DMS 273 (cell line): ENCODE data around the gene TRIM47.
A peak's percentile ranks its signal among the peaks of the same experiment; 100 is the strongest.
"Not testable (repeated sequence)": the region's sequence is repeated elsewhere in the genome, so short reads cannot be mapped to it uniquely, and the experiment has no call there.

Experiments used
- DNase-seq: peaks from one replicate; lab custom pipeline; 2025; ENCODE audit not compliant: unreplicated experiment; lab: John Stamatoyannopoulos, UW

Gene TRIM47

GRCh38 chr17:75872434-75873351 lies 5.7 kb downstream of the TRIM47 start:
- DNase-seq = peak; percentile 54

- DNase-seq = not testable (repeated sequence)
These were observed 8.2 kb downstream of the TRIM47 start for GRCh38 chr17:75870228-75870627.

GRCh38 chr17:75869282-75870141 lies 8.9 kb downstream of the TRIM47 start:
- no peak for DNase-seq

GRCh38 chr17:75868730-75869281 lies 9.6 kb downstream of the TRIM47 start:
- DNase-seq = not testable (repeated sequence)

GRCh38 chr17:75865404-75866188 lies 12.8 kb downstream of the TRIM47 start:
- DNase-seq = not testable (repeated sequence)

GRCh38 chr17:75864887-75865286 lies 13.5 kb downstream of the TRIM47 start:
- DNase-seq = not testable (repeated sequence)

- DNase-seq = peak; percentile 75
These were observed 13.9 kb downstream of the TRIM47 start for GRCh38 chr17:75864448-75864871.

- DNase-seq = peak; percentile 38
These were observed 16.5 kb downstream of the TRIM47 start for GRCh38 chr17:75861927-75862317.

- DNase-seq = not testable (repeated sequence)
These were observed 19.0 kb downstream of the TRIM47 start for GRCh38 chr17:75859358-75859757.

GRCh38 chr17:75856062-75856756 lies 22.2 kb downstream of the TRIM47 start:
- DNase-seq = peak; percentile 84

GRCh38 chr17:75855310-75856061 lies 22.9 kb downstream of the TRIM47 start, which contains the start of gene WBP2:
WBP2 (minus strand) TSS chr17:75855335; CDS start chr17:75855297, 38 bp downstream.
- peak; percentile 100 for DNase-seq

GRCh38 chr17:75854881-75855309 lies 23.5 kb downstream of the TRIM47 start:
- no peak for DNase-seq

GRCh38 chr17:75854101-75854748 lies 24.2 kb downstream of the TRIM47 start:
- DNase-seq = no peak

- no peak for DNase-seq
These were observed 24.9 kb downstream of the TRIM47 start for GRCh38 chr17:75853433-75853832.

- not testable (repeated sequence) for DNase-seq
These were observed 26.7 kb downstream of the TRIM47 start for GRCh38 chr17:75851693-75851991.

GRCh38 chr17:75850928-75851692 lies 27.3 kb downstream of the TRIM47 start:
- DNase-seq = no peak

GRCh38 chr17:75849724-75850123 lies 28.7 kb downstream of the TRIM47 start:
- DNase-seq = no peak

- DNase-seq = peak; percentile 49
These were observed 29.1 kb downstream of the TRIM47 start for GRCh38 chr17:75849279-75849646.
